ENCODE data around the gene AFP. TPM values are rescaled to one million over a fixed set of nuclear protein-coding genes. Genes with fewer than 3 reads are reported as not detected.

AFP gene
- total RNA-seq, 1 experiment from 2014 or later: 12.7 TPM

GRCh38 chr4:73421708-73422457 is 14.1 kb upstream of the AFP start:
- Histone ChIP-seq H3K4me3 (no peak overlapping the region), H3K9me3 (replicated peaks) (no peaks in the 10 kb centered on the region), H3K36me3 (no peaks in the 10 kb centered on the region), H3K27ac (no peak overlapping the region), H3K4me1 (peaks cover 2% of the 10 kb centered on the region; the same call in 1 of the 2 replicates), H3K27me3 (no peaks in the 10 kb centered on the region)
- no peak for DNase-seq

GRCh38 chr4:73422458-73422752 is 13.6 kb upstream of the AFP start:
- no peaks in the 10 kb centered on the region for H3K9me3 ChIP-seq (replicated peaks)
- H3K36me3 ChIP-seq: no peaks in the 10 kb centered on the region
- no peaks in the 10 kb centered on the region for H3K27me3 ChIP-seq
- no peak overlapping the region for H3K4me3 ChIP-seq
- no peak overlapping the region for H3K27ac ChIP-seq
- peaks cover 2% of the 10 kb centered on the region; the same call in 1 of the 2 replicates for H3K4me1 ChIP-seq
- DNase-seq: no peak

GRCh38 chr4:73423184-73423583 is 12.8 kb upstream of the AFP start:
- Histone ChIP-seq H3K36me3 (no peaks in the 10 kb centered on the region), H3K27ac (no peak overlapping the region), H3K9me3 (replicated peaks) (no peaks in the 10 kb centered on the region), H3K4me3 (no peak overlapping the region), H3K4me1 (peaks cover 2% of the 10 kb centered on the region; the same call in 1 of the 2 replicates), H3K27me3 (no peaks in the 10 kb centered on the region)
- DNase-seq: no peak

- H3K27me3 ChIP-seq: no peaks in the 10 kb centered on the region
These were observed 9.4 kb upstream of the AFP start for GRCh38 chr4:73426666-73427065.

GRCh38 chr4:73429118-73429517 is 6.9 kb upstream of the AFP start:
- DNase-seq: no peak
- H3K27me3 ChIP-seq: no peaks in the 10 kb centered on the region
- no peak overlapping the region for H3K4me3 ChIP-seq
- H3K4me1 ChIP-seq: no peaks in the 10 kb centered on the region
- H3K9me3 ChIP-seq (replicated peaks): no peaks in the 10 kb centered on the region
- H3K36me3 ChIP-seq: no peaks in the 10 kb centered on the region
- H3K27ac ChIP-seq: no peak overlapping the region

More at GRCh38 chr4:73426666-73427065, 9.4 kb upstream of the AFP start:
- DNase-seq: no peak
- Histone ChIP-seq H3K36me3 (no peaks in the 10 kb centered on the region), H3K27ac (no peak overlapping the region), H3K9me3 (replicated peaks) (no peaks in the 10 kb centered on the region), H3K4me3 (no peak overlapping the region), H3K4me1 (no peaks in the 10 kb centered on the region)

- Histone ChIP-seq H3K27ac (no peak overlapping the region), H3K9me3 (replicated peaks) (no peaks in the 10 kb centered on the region), H3K4me3 (no peak overlapping the region), H3K4me1 (no peaks in the 10 kb centered on the region), H3K36me3 (no peaks in the 10 kb centered on the region), H3K27me3 (no peaks in the 10 kb centered on the region)
- DNase-seq: no peak
These were observed 6.0 kb upstream of the AFP start for GRCh38 chr4:73429826-73430587.

- Histone ChIP-seq H3K4me3 (no peak overlapping the region), H3K27me3 (no peaks in the 10 kb centered on the region), H3K36me3 (no peaks in the 10 kb centered on the region), H3K27ac (no peak overlapping the region), H3K4me1 (no peaks in the 10 kb centered on the region), H3K9me3 (replicated peaks) (no peaks in the 10 kb centered on the region)
- no peak for DNase-seq
These were observed 4.2 kb upstream of the AFP start for GRCh38 chr4:73431813-73432168.

- Histone ChIP-seq H3K4me1 (no peaks in the 10 kb centered on the region), H3K9me3 (replicated peaks) (no peaks in the 10 kb centered on the region), H3K27me3 (no peaks in the 10 kb centered on the region), H3K4me3 (no peak overlapping the region), H3K36me3 (no peaks in the 10 kb centered on the region), H3K27ac (no peak overlapping the region)
- DNase-seq: no peak
These were observed 3.6 kb upstream of the AFP start for GRCh38 chr4:73432169-73433000.

GRCh38 chr4:73433140-73433539 is 2.9 kb upstream of the AFP start:
- no peaks in the 10 kb centered on the region for H3K9me3 ChIP-seq (replicated peaks)
- no peaks in the 10 kb centered on the region for H3K4me1 ChIP-seq
- H3K36me3 ChIP-seq: no peaks in the 10 kb centered on the region
- H3K27me3 ChIP-seq: no peaks in the 10 kb centered on the region
- no peak for DNase-seq
- H3K4me3 ChIP-seq: no peak overlapping the region
- no peak overlapping the region for H3K27ac ChIP-seq

- Histone ChIP-seq H3K36me3 (no peaks in the 10 kb centered on the region), H3K4me1 (no peaks in the 10 kb centered on the region), H3K9me3 (replicated peaks) (no peaks in the 10 kb centered on the region), H3K27me3 (no peaks in the 10 kb centered on the region), H3K27ac (no peak overlapping the region), H3K4me3 (no peak overlapping the region)
- peak in 1 of 2 experiments; percentile 42 for DNase-seq
These were observed 1.7 kb upstream of the AFP start for GRCh38 chr4:73434311-73434710.

GRCh38 chr4:73436674-73437557 is 895 bp downstream of the AFP start:
- Histone ChIP-seq H3K4me1 (no peaks in the 10 kb centered on the region), H3K27me3 (no peaks in the 10 kb centered on the region), H3K4me3 (no peak overlapping the region), H3K36me3 (no peaks in the 10 kb centered on the region), H3K9me3 (replicated peaks) (no peaks in the 10 kb centered on the region), H3K27ac (no peak overlapping the region)
- DNase-seq: no peak

- no peaks in the 10 kb centered on the region for H3K9me3 ChIP-seq (replicated peaks)
- DNase-seq: no peak
- 0 out of 2 replicates have a peak, but pooled peaks cover 2% of the 10 kb centered on the region for H3K4me1 ChIP-seq
- H3K27me3 ChIP-seq: no peaks in the 10 kb centered on the region
- no peak overlapping the region for H3K4me3 ChIP-seq
- no peaks in the 10 kb centered on the region for H3K36me3 ChIP-seq
- H3K27ac ChIP-seq: no peak overlapping the region
These were observed 1.5 kb downstream of the AFP start for GRCh38 chr4:73437558-73437956.

GRCh38 chr4:73438048-73438447 is 2.0 kb downstream of the AFP start:
- Histone ChIP-seq H3K4me1 (0 out of 2 replicates have a peak, but pooled peaks cover 2% of the 10 kb centered on the region), H3K9me3 (replicated peaks) (no peaks in the 10 kb centered on the region), H3K27me3 (no peaks in the 10 kb centered on the region), H3K36me3 (no peaks in the 10 kb centered on the region), H3K27ac (no peak overlapping the region), H3K4me3 (no peak overlapping the region)
- no peak for DNase-seq

GRCh38 chr4:73438582-73439215 is 2.7 kb downstream of the AFP start:
- no peaks in the 10 kb centered on the region for H3K9me3 ChIP-seq (replicated peaks)
- H3K27ac ChIP-seq: no peak overlapping the region
- DNase-seq: no peak
- H3K4me1 ChIP-seq: 0 out of 2 replicates have a peak, but pooled peaks cover 2% of the 10 kb centered on the region
- no peak overlapping the region for H3K4me3 ChIP-seq
- no peaks in the 10 kb centered on the region for H3K36me3 ChIP-seq
- no peaks in the 10 kb centered on the region for H3K27me3 ChIP-seq
